Bronchial epithelial cell (primary cell): ENCODE results near the gene PHC2. TPM values are rescaled to one million over a fixed set of nuclear protein-coding genes. Genes with fewer than 3 reads are reported as not detected.
A peak's percentile ranks its signal among the peaks of the same experiment; 100 is the strongest.

Experiments used
- DNase-seq: peaks from one replicate; pipeline ENCODE4 v3.0.0-alpha.2; 2010; ENCODE audit warnings: low read depth
- FAIRE-seq: peaks from 2 replicates; lab custom pipeline; 2011; peaks lifted over from hg19 to GRCh38; lab: Jason Lieb, UNC
- H3K27me3 ChIP-seq: 2 replicates; pipeline ENCODE4 v1.5.1; 2011; ENCODE audit warnings: low read length; ENCODE audit not compliant: control insufficient read depth, insufficient read depth
- H3K36me3 ChIP-seq: 2 replicates; pipeline ENCODE4 v1.5.1; 2011; ENCODE audit warnings: low read length; ENCODE audit not compliant: control insufficient read depth, insufficient read depth
- H3K4me3 ChIP-seq: 2 replicates; pipeline ENCODE4 v1.5.1; 2011; ENCODE audit warnings: mild to moderate bottlenecking, low read depth, low read length, control low read depth
- total RNA-seq: library from RNA; depleted of rRNA; stranded (reverse); fragments of >200 nt; gene quantifications from 2 replicates; pipeline ENCODE4 v1.2.1, GENCODE V29; 2014
- TF ChIP-seq, protein P1 (sequence below): IDR thresholded peaks from 2 replicates; pipeline ENCODE4 v1.5.1; 2011; ENCODE audit warnings: mild to moderate bottlenecking, moderate library complexity, low read length, control low read depth, inconsistent platforms; ENCODE audit not compliant: insufficient read depth, severe bottlenecking

The PHC2 gene
- total RNA-seq, 1 donor from 2014 or later, result 32.1 TPM

DNA sequence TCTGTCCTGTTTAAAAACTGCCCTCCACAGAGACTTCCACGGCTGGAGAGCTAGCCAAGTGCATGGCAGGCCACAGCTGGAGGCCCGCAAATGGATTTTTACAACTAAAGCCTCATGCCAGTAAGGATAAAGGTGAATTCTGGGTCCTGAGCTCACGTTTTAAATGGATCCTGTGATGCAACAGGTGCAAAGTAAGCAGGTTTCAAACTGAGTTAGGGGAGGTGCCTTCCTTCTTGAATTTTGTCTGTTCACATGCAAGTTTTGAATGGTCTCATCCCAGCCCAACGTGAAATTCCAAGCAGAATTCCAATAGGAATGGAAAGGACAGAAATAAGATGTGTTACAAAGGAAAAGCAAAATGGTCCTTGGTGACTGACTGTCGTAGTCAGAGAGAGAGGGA lies 73.8 kb downstream of the PHC2 start:
- FAIRE-seq (no peak), DNase-seq (no peak)
- TF ChIP-seq, protein P1, sequence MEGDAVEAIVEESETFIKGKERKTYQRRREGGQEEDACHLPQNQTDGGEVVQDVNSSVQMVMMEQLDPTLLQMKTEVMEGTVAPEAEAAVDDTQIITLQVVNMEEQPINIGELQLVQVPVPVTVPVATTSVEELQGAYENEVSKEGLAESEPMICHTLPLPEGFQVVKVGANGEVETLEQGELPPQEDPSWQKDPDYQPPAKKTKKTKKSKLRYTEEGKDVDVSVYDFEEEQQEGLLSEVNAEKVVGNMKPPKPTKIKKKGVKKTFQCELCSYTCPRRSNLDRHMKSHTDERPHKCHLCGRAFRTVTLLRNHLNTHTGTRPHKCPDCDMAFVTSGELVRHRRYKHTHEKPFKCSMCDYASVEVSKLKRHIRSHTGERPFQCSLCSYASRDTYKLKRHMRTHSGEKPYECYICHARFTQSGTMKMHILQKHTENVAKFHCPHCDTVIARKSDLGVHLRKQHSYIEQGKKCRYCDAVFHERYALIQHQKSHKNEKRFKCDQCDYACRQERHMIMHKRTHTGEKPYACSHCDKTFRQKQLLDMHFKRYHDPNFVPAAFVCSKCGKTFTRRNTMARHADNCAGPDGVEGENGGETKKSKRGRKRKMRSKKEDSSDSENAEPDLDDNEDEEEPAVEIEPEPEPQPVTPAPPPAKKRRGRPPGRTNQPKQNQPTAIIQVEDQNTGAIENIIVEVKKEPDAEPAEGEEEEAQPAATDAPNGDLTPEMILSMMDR, result no peak
- Histone ChIP-seq H3K36me3 (peaks cover 3% of the 10 kb centered on the region), H3K27me3 (no peaks in the 10 kb centered on the region), H3K4me3 (no peak overlapping the region)

DNA sequence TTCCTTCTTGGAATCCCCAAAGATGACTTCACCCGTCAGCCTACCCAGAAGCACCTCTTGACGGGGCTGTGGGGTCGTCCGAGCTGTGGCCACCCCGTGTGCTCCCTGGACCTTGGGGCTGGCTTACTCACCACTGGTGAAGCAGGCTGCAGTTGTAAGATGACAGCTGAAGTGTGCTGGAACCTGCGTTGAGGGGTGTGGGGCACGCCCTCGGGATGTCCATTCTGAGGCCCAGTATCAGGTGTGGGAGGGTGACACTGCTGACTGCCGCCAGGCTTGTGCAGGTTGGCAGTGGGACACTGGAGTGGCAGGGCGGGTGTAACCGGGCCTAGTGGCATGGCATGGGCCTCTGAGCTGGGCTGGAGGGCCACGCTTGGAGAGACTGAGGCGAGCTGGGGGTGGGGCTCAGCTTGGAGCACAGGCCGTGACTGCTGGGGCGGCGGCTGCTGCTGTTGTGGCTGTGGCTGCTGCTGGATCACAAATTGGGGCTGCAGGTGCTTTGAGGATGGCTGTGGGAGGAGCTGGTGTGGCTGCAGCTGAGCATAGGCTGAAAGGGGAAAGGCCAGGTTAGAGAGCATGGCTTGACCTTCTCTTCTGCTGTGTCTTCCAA lies 76.1 kb downstream of the PHC2 start:
- FAIRE-seq (no peak), DNase-seq (no peak)
- no peak overlapping the region for H3K4me3 ChIP-seq
- H3K27me3 ChIP-seq, result no peaks in the 10 kb centered on the region
- TF ChIP-seq, protein P1, result no peak
- H3K36me3 ChIP-seq, result peaks cover 3% of the 10 kb centered on the region

DNA sequence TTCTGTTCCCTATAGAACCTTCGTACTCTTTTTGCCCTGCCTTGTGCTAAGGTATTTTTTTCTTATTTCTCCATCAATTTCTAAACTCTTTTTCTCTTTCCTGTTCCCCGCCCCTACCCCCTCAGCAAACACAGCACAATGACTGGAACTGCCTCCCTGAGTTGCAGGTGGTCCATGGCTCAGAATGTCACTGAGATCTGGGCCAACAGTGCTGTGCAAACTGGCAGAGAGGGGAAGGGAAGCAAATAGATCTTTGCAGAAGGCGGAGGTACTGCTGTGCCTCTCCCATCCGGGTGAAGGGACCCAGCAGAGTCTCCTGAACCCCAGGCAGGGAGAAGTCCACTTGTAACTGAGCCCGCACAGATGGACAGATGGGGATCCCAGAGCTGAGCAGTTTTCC lies 77.4 kb downstream of the PHC2 start:
- Histone ChIP-seq H3K36me3 (peaks cover 3% of the 10 kb centered on the region), H3K27me3 (no peaks in the 10 kb centered on the region), H3K4me3 (no peak overlapping the region)
- DNase-seq, result no peak
- TF ChIP-seq, protein P1, result no peak
- FAIRE-seq, result no peak

- no peak overlapping the region for H3K4me3 ChIP-seq
- H3K36me3 ChIP-seq, result peaks cover 4% of the 10 kb centered on the region
- TF ChIP-seq, protein P1, result no peak
- DNase-seq (no peak), FAIRE-seq (no peak)
- no peaks in the 10 kb centered on the region for H3K27me3 ChIP-seq
Measured at GRCh38 chr1:33351281-33351660, 79.6 kb downstream of the PHC2 start.

DNA sequence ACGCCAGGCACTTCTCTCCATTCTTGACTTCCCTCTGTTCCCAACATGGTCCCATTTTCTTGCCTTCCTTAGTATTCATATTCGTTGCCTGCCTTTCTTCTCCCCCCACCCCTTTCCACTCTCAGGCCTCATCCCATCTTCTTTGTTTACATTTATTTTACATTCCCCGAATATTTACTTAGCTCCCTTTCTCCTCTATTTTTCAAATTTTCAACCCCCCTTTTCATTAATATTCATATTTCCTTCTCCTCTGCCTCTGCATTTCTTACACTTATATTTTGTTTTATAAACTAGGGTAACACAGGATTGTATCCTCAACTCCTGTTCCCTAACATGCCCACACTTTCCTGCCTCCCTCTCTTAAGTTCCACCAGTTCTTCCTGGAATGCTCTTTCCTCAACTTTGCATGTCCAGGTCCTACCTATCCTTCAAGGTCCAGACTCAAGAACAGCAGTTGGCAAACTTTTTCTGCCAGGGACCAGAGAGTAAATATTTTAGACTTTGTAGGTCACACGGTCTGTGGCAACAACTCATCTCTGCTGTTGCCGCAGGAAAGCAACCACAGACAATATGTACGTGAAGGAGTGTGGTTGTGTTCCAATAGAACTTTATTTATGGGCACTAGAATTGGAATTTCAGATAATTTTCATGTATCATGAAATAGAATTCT lies 80.1 kb downstream of the PHC2 start:
- H3K27me3 ChIP-seq, result no peaks in the 10 kb centered on the region
- FAIRE-seq (no peak), DNase-seq (no peak)
- peak overlapping the region; percentile 79 for H3K4me3 ChIP-seq
- H3K36me3 ChIP-seq, result peaks cover 4% of the 10 kb centered on the region
- TF ChIP-seq, protein P1, result no peak
